Neutrophil (primary cell): ENCODE data around the gene SUSD1.

Experiments
- H3K27ac ChIP-seq: fragments of 200-600 bp; sonication (generic); 2 replicates; pipeline ENCODE4 v1.5.1; 2016; ENCODE audit warnings: mild to moderate bottlenecking, moderate library complexity
- H3K27me3 ChIP-seq: fragments of 200-600 bp; sonication (generic); 2 replicates; pipeline ENCODE4 v1.6.0; 2016; ENCODE audit warnings: mild to moderate bottlenecking
- H3K36me3 ChIP-seq: fragments of 200-600 bp; sonication (generic); 2 replicates; pipeline ENCODE4 v1.5.1; 2017
- H3K4me1 ChIP-seq, 2 experiments: fragments of 200-600 bp in 1 of 2; sonication (generic) in 1 of 2; 1 replicate in 1 of 2; 2 replicates in 1 of 2; pipeline versions ENCODE4 v1.5.1 to v1.6.1; 2013 to 2016; ENCODE audit warnings: low read depth in 1 of 2, low read length in 1 of 2, mild to moderate bottlenecking in 1 of 2, moderate library complexity in 1 of 2; ENCODE audit not compliant: control insufficient read depth in 1 of 2, insufficient read depth in 1 of 2
- H3K4me3 ChIP-seq, 2 experiments: fragments of 200-600 bp in 1 of 2; sonication (generic) in 1 of 2; 1 replicate in 1 of 2; 2 replicates in 1 of 2; pipeline ENCODE4 v1.5.1; 2013 to 2016; ENCODE audit warnings: low read depth in 1 of 2, low read length in 1 of 2, mild to moderate bottlenecking in 1 of 2, moderate library complexity in 1 of 2
- H3K9me3 ChIP-seq: fragments of 200-600 bp; sonication (generic); 2 replicates; pipeline ENCODE4 v1.5.1; 2016
- TF ChIP-seq, protein P1 (sequence below): fragments of 200-600 bp; sonication (generic); IDR thresholded peaks from 2 replicates; pipeline ENCODE4 v1.5.1; 2016; ENCODE audit warnings: antibody characterized with exemption

The SUSD1 gene

DNA sequence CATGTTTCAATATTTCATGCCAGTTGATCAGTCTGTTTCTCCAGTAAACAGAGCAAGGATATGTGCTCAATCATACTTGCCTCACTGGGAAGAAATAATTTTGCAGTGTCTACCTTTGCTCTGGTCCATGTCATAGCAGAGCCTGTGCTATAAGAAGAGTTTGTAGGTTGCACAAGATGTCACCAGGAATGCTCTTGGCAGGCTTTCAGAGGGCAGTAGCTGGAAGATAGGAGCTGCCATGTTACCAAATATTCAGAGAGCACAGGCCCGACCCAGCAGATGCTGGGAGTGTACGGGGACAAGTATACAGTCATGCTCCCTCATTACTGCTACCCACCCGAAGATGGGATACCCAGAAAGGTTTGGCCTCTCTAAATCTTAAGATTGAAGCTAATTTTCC lies 175.8 kb downstream of the SUSD1 start:
- Histone ChIP-seq H3K4me3 (no peak overlapping the region), H3K27ac (no peak overlapping the region), H3K27me3 (no peaks in the 10 kb centered on the region), H3K9me3 (no peaks in the 10 kb centered on the region), H3K36me3 (no peaks in the 10 kb centered on the region), H3K4me1 (peaks cover 6 to 19% of the 10 kb centered on the region in 2 experiments)
- TF ChIP-seq, protein P1, sequence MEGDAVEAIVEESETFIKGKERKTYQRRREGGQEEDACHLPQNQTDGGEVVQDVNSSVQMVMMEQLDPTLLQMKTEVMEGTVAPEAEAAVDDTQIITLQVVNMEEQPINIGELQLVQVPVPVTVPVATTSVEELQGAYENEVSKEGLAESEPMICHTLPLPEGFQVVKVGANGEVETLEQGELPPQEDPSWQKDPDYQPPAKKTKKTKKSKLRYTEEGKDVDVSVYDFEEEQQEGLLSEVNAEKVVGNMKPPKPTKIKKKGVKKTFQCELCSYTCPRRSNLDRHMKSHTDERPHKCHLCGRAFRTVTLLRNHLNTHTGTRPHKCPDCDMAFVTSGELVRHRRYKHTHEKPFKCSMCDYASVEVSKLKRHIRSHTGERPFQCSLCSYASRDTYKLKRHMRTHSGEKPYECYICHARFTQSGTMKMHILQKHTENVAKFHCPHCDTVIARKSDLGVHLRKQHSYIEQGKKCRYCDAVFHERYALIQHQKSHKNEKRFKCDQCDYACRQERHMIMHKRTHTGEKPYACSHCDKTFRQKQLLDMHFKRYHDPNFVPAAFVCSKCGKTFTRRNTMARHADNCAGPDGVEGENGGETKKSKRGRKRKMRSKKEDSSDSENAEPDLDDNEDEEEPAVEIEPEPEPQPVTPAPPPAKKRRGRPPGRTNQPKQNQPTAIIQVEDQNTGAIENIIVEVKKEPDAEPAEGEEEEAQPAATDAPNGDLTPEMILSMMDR: no peak

DNA sequence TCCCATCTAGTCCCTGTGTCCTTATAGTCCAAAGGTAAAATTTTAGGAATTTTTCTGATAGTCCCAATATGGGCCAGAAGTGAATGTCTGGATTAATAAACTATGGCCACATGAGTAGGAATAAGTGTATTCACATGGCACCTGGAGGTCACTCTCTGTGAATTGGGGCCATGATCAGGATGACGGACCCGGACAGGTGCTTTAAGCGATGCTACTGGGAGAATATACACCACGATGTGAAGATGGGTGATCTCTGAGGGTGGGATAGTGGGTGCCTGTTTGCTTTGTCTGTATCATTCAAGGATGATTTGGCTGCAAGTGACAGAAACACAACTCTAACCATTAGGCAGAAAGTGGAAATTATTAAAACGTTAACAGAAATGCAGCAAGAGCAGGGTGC lies 177.3 kb downstream of the SUSD1 start:
- H3K27ac ChIP-seq: no peak overlapping the region
- no peak overlapping the region for H3K4me3 ChIP-seq
- TF ChIP-seq, protein P1: no peak
- H3K9me3 ChIP-seq: no peaks in the 10 kb centered on the region
- no peaks in the 10 kb centered on the region for H3K36me3 ChIP-seq
- H3K4me1 ChIP-seq: peaks cover 6 to 19% of the 10 kb centered on the region in 2 experiments
- H3K27me3 ChIP-seq: no peaks in the 10 kb centered on the region

DNA sequence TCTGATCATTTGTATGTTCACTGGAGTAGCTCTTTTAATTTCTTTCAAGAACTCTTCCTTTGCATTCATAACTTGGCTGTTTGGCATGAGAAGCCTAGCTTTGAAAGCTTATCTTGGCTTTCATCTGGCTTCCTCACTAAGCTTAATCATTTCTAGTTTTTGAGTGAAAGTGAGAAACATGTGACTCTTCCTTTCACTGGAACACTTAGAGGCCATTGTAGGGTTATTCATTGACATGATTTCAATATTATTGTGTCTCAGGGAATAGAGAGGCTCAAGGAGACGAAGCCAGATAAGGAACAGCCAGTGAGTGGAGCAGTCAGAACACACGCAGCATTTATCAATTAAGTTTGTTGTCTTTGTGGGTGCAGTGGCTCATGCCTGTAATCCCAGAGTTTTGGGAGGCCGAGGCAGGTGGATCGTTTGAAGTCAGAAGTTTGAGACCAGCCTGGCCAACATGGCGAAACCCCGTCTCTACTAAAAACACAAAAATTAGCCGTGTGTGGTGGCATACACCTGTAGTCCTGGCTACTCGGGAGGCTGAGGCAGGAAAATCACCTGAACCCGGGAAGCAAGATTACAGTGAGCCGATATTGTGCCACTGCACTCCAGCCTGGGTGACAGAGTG lies 180.2 kb downstream of the SUSD1 start:
- Histone ChIP-seq H3K4me3 (no peak overlapping the region), H3K4me1 (peaks cover 6 to 13% of the 10 kb centered on the region in 2 experiments), H3K36me3 (no peaks in the 10 kb centered on the region), H3K9me3 (no peaks in the 10 kb centered on the region), H3K27ac (no peak overlapping the region), H3K27me3 (no peaks in the 10 kb centered on the region)
- TF ChIP-seq, protein P1: no peak

DNA sequence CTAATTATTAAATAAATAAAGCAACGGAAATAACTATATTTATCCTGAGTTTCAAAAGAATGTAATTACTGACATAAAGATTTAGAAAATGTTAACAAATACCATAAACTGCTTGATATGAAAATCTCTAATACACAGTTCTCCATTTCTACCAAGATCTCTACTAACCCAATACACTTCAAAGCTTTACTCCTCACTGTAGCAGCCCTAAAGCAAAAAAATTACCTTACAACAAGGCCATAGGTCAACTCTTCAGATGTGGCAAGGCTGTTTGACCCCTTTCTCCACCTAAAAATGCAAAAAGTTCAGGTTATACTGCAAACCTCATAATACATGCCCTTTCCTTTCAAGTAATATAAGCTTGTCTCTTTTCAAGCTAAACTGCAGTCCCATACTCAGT lies 181.8 kb downstream of the SUSD1 start:
- H3K36me3 ChIP-seq: no peaks in the 10 kb centered on the region
- no peaks in the 10 kb centered on the region for H3K9me3 ChIP-seq
- no peaks in the 10 kb centered on the region for H3K27me3 ChIP-seq
- no peak overlapping the region for H3K4me3 ChIP-seq
- TF ChIP-seq, protein P1: no peak
- H3K27ac ChIP-seq: no peak overlapping the region
- H3K4me1 ChIP-seq: peaks cover 5 to 6% of the 10 kb centered on the region in 2 experiments

DNA sequence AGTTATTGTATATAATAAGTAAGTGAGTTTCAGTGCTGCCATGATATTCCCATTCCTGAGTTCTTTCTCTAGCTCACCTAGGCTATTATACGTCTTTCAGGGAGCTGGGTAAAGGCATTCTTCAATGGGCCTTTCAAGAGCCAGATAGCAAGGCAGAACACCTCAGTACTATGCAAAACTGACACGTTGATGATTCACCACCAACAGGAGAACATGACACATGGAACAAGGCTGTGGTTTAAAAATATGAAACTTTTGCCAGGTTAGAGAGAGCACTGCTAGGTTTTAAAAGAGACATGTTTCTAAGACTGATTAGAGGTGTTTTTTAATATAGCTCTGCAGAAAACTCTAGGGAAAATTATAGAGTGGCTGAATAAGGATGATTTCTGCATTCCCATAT lies 182.6 kb downstream of the SUSD1 start:
- TF ChIP-seq, protein P1: no peak
- H3K4me1 ChIP-seq: no peaks in the 10 kb centered on the region
- no peaks in the 10 kb centered on the region for H3K36me3 ChIP-seq
- H3K27ac ChIP-seq: no peak overlapping the region
- no peaks in the 10 kb centered on the region for H3K9me3 ChIP-seq
- H3K4me3 ChIP-seq: no peak overlapping the region
- H3K27me3 ChIP-seq: no peaks in the 10 kb centered on the region

DNA sequence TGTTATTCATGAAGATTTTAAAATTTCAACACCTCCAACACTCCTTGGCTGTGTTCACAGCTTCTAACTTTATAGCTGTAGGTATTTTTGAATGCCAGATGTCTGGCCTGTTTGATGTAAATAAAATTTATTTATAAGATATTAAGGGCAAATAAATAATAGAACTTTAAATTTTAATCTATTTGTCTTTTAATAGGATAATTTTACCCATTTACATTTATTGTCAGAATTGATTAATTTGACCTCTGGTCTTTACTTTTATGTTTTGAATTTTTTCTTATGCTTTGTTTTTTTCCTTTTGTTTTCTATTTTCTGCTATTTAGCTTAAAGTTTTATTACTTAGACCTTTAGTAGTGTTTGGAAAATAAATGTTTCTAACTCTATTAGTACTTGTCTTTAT lies 183.9 kb downstream of the SUSD1 start:
- no peak overlapping the region for H3K27ac ChIP-seq
- no peaks in the 10 kb centered on the region for H3K36me3 ChIP-seq
- H3K4me3 ChIP-seq: no peak overlapping the region
- TF ChIP-seq, protein P1: no peak
- H3K4me1 ChIP-seq: no peaks in the 10 kb centered on the region
- H3K9me3 ChIP-seq: no peaks in the 10 kb centered on the region
- H3K27me3 ChIP-seq: no peaks in the 10 kb centered on the region
